ENCODE measurements around the gene AMZ1.
"Not testable (repeated sequence)": the region's sequence is repeated elsewhere in the genome, so short reads cannot be mapped to it uniquely, and the experiment has no call there.

Gene AMZ1

DNA sequence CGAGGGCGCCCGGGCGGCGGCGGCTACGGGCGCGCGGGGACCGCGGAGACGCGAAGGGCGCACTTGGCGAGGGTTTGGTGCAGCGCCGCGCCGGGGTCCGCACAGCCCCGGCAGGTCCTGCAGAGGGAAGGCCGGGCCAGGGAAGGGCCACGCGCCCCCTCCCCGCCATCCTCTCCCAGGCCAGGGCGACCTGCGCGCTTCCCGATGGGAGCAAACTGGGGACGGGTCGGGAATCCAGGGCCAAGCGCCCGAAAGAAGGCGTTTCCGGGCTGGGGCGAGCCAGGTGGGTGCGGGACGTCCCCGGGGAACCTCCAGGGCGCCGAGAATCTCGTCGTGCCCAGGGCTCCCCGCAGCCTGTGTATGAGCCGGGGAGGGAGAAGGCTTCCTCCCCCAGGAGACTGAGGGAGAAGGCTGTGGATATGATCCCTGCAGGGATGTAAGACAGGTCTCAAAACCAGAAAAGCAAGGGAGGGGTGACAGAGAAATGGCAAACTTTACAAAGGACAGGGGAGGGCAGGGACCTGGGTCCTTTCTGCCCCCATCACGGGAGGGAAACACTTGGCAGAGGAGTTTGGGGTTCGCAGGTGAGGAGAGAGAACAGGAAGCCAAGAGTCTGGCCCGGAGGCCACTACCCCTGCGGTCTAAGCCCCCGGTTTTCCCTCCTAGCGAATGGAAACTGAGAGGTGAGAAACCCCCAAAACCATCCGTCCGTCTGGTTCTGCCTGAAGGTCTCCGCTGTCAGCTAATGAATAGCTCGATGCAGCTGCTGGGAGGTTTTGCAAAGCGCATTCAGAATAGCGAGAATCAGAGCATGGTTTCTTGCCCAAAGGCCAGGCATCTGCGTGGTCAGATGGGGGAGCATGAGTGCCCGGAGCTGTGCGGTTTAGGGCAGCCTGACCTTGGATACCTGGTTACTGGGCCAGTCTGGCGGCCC, 674 bp downstream of the AMZ1 start:
- H3K4me3 ChIP-seq (ENCODE audit: low read depth, low read length): no peak overlapping the region
- TF ChIP-seq, protein P1, sequence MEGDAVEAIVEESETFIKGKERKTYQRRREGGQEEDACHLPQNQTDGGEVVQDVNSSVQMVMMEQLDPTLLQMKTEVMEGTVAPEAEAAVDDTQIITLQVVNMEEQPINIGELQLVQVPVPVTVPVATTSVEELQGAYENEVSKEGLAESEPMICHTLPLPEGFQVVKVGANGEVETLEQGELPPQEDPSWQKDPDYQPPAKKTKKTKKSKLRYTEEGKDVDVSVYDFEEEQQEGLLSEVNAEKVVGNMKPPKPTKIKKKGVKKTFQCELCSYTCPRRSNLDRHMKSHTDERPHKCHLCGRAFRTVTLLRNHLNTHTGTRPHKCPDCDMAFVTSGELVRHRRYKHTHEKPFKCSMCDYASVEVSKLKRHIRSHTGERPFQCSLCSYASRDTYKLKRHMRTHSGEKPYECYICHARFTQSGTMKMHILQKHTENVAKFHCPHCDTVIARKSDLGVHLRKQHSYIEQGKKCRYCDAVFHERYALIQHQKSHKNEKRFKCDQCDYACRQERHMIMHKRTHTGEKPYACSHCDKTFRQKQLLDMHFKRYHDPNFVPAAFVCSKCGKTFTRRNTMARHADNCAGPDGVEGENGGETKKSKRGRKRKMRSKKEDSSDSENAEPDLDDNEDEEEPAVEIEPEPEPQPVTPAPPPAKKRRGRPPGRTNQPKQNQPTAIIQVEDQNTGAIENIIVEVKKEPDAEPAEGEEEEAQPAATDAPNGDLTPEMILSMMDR (IDR thresholded peaks at IDR 0.05; ENCODE audit: control insufficient read depth, extremely low read depth, insufficient read depth): no peak
- DNase-seq (ENCODE audit: low read depth): no peak

GRCh38 chr7:2689343-2689847, 1.4 kb downstream of the AMZ1 start:
- no peak overlapping the region for H3K4me3 ChIP-seq (ENCODE audit: low read depth, low read length)
- TF ChIP-seq, protein P1 (IDR thresholded peaks at IDR 0.05; ENCODE audit: control insufficient read depth, extremely low read depth, insufficient read depth): no peak

GRCh38 chr7:2689951-2690705, 2.1 kb downstream of the AMZ1 start:
- TF ChIP-seq, protein P1 (IDR thresholded peaks at IDR 0.05; ENCODE audit: control insufficient read depth, extremely low read depth, insufficient read depth): no peak
- H3K4me3 ChIP-seq (ENCODE audit: low read depth, low read length): no peak overlapping the region
- no peak for DNase-seq (ENCODE audit: low read depth)

More at GRCh38 chr7:2689343-2689847, 1.4 kb downstream of the AMZ1 start:
- DNase-seq (ENCODE audit: low read depth): no peak

- TF ChIP-seq, protein P1 (IDR thresholded peaks at IDR 0.05; ENCODE audit: control insufficient read depth, extremely low read depth, insufficient read depth): no peak
- DNase-seq (ENCODE audit: low read depth): no peak
- H3K4me3 ChIP-seq (ENCODE audit: low read depth, low read length): no peak overlapping the region
Measured at GRCh38 chr7:2691011-2691707, 3.2 kb downstream of the AMZ1 start.

DNA sequence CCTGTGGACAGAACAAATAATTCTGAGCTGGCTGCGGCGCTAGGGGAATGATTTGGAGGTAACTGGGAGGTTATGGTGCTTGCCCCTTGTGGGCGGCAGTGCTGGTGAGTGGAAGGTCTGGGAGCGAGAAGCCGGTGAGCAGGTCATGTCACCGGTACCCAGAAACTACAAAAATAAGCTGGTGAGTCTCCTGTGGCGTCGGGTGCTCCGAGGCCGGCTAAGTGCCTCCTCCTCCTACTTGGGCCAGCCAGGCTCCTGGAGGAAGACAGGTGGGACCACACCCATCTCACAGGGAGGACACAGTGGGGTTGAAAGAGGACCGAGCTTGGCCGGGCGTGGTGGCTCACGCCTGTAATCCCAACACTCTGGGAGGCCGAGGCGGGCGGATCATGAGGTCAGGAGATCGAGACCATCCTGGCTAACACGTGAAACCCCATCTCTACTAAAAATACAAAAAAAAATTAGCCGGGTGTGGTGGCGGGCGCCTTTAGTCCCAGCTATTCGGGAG, 4.0 kb downstream of the AMZ1 start:
- DNase-seq (ENCODE audit: low read depth): not testable (repeated sequence)

DNA sequence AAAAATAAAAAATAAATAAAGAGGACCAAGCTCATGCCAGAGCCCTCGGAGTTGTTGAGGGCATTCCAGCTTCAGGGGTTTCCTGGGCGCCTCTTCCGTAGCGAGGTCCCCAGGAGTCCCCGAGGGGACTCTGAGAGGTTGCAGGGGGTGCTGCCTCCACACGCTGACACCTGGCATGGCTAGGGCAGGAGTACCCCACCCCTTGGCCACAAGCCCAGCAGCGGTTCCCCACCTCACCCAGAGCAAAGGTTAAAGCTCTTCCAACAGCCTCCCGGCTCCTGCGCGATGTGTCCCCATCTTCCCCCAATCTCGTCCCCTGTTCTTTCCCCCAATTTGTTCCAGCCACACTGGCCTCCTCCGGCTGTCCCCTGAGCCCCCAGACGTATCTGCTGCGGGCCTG, 4.5 kb downstream of the AMZ1 start:
- DNase-seq (ENCODE audit: low read depth): no peak
- H3K4me3 ChIP-seq (ENCODE audit: low read depth, low read length): no peak overlapping the region
- TF ChIP-seq, protein P1 (IDR thresholded peaks at IDR 0.05; ENCODE audit: control insufficient read depth, extremely low read depth, insufficient read depth): no peak

More for the DNA sequence above, 4.0 kb downstream of the AMZ1 start:
- H3K4me3 ChIP-seq (ENCODE audit: low read depth, low read length): not testable (repeated sequence)

DNA sequence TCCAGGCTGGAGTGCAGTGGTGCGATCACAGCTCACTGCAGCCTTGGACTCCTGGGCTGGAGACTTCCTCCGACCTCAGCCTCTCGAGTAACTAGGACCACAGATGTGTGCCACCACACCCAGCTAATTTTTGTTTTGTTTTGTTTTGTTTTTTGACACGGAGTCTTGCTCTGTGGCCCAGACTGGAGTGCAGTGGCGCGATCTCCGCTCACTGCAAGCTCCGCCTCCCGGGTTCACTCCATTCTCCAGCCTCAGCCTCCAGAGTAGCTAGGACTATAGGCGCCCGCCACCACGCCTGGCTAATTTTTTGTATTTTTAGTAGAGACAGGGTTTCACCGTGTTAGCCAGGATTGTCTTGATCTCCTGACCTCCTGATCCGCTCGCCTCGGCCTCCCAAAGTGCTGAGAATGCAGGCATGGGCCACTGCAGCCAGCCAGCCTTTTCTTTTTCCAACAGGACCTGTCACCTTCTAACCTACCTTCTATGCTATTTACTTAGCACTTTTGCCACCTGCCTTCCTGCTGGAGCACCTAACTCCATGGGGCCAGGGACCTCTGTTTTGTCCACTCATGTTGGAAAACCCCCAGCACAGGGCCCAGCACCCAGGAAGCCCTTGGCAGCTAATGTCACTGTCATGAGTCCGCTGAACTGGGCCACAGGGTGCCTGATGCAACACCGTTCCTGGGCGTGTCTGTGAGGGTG, 5.6 kb downstream of the AMZ1 start:
- H3K4me3 ChIP-seq (ENCODE audit: low read depth, low read length); DNase-seq (ENCODE audit: low read depth): not testable (repeated sequence)

GRCh38 chr7:2694122-2694436, 6.1 kb downstream of the AMZ1 start:
- not testable (repeated sequence) for DNase-seq (ENCODE audit: low read depth); H3K4me3 ChIP-seq (ENCODE audit: low read depth, low read length)

Data from LNCaP clone FGC (cell line).